Measurements from ENCODE around the gene PPP3CA. TPM values are rescaled to one million over a fixed set of nuclear protein-coding genes. Genes with fewer than 3 reads are reported as not detected.

PPP3CA gene
- total RNA-seq, 1 experiment from 2014 or later, result 133 TPM

DNA sequence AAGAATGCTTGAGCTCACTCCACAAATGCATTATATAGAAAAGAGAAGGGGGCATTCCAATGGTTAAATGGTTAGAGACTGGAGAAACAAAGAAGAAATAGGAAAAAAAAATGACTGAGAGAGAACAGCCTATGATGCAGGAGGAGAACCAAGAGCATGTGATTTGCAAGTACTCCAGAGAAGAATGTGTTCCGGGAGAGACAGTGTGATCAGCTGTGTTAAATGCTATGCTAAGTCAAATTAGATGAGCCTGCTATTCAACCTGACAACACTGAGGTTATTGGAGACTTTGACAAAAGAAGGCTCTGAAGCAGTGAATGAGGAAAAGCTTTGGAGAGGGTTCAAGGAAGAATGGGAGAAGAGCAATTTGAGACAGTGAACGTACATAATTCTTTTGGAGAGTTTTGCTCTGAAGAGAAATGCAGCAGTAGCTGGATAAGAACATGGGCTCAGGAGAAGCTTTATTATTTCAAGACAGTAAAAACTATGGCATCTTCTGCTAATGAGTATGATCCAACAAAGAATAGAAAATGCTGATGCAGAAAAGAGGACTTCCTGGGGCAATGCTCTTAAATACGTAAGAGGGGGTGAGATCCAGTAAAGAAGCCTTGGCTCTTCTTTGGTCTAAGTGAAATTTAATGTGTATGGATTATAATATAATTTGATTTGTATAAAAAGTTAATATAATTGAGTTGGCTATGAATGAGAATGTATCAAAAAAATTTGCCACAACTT is 66.3 kb downstream of the PPP3CA start:
- ChIA-PET CTCF (no interaction called here), POLR2A (interaction anchor here (1.0 kb wide), 1 partner anchor 10 kb away, joined by 3 read pairs; no protein-coding TSS in a partner anchor), RAD21 (ENCODE audit: low non-redundant PET in 1 of 2, low total read pairs in 2 of 2, uncharacterized antibody in 2 of 2, unreplicated experiment in 2 of 2) (no interaction called here)
- BruUV-seq (replicated peaks), result no TSS peak
- no peak overlapping the region for H3K27ac ChIP-seq (ENCODE audit: low read depth, low read length)
- H3K27me3 ChIP-seq (ENCODE audit: insufficient read depth, low read length), result no peaks in the 10 kb centered on the region
- H3K36me3 ChIP-seq (ENCODE audit: control insufficient read depth in 1 of 2, insufficient read depth in 2 of 2, low read length in 2 of 2), result no peaks in the 10 kb centered on the region
- no peaks in the 10 kb centered on the region for H4K20me1 ChIP-seq (ENCODE audit: insufficient read depth)
- intact Hi-C loops (cut with micrococcal nuclease), result no loop called here
- ATAC-seq, result no peak
- no peaks in the 10 kb centered on the region for H3K9me2 ChIP-seq (ENCODE audit: insufficient read depth)
- no peak for DNase-seq (ENCODE audit: low read depth, low spot score)
- H3K9ac ChIP-seq (ENCODE audit: low read length), result no peak overlapping the region
- H3K4me1 ChIP-seq (ENCODE audit: control insufficient read depth in 1 of 2, insufficient read depth in 2 of 2, low read length in 2 of 2), result peaks cover 4 to 11% of the 10 kb centered on the region in 2 experiments; a peak in 3 of 4 replicates
- H3K4me2 ChIP-seq (ENCODE audit: low read length), result no peak overlapping the region
- no peaks in the 10 kb centered on the region for H3K9me3 ChIP-seq (ENCODE audit: control insufficient read depth in 1 of 2, insufficient read depth in 1 of 2, low read depth in 1 of 2, low read length in 2 of 2)
- H3K4me3 ChIP-seq (replicated peaks in 1 of 2; ENCODE audit: low read depth in 1 of 2, low read length in 2 of 2), result no peak overlapping the region
- TF ChIP-seq, protein P1, sequence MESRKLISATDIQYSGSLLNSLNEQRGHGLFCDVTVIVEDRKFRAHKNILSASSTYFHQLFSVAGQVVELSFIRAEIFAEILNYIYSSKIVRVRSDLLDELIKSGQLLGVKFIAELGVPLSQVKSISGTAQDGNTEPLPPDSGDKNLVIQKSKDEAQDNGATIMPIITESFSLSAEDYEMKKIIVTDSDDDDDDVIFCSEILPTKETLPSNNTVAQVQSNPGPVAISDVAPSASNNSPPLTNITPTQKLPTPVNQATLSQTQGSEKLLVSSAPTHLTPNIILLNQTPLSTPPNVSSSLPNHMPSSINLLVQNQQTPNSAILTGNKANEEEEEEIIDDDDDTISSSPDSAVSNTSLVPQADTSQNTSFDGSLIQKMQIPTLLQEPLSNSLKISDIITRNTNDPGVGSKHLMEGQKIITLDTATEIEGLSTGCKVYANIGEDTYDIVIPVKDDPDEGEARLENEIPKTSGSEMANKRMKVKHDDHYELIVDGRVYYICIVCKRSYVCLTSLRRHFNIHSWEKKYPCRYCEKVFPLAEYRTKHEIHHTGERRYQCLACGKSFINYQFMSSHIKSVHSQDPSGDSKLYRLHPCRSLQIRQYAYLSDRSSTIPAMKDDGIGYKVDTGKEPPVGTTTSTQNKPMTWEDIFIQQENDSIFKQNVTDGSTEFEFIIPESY (IDR thresholded peaks at IDR 0.05; ENCODE audit: extremely low read depth, insufficient replicate concordance, low read length), result no peak
- no peak for TF ChIP-seq EZH2phosphoT487 (IDR thresholded peaks at IDR 0.05; ENCODE audit: borderline replicate concordance)
- TF ChIP-seq, protein P2, sequence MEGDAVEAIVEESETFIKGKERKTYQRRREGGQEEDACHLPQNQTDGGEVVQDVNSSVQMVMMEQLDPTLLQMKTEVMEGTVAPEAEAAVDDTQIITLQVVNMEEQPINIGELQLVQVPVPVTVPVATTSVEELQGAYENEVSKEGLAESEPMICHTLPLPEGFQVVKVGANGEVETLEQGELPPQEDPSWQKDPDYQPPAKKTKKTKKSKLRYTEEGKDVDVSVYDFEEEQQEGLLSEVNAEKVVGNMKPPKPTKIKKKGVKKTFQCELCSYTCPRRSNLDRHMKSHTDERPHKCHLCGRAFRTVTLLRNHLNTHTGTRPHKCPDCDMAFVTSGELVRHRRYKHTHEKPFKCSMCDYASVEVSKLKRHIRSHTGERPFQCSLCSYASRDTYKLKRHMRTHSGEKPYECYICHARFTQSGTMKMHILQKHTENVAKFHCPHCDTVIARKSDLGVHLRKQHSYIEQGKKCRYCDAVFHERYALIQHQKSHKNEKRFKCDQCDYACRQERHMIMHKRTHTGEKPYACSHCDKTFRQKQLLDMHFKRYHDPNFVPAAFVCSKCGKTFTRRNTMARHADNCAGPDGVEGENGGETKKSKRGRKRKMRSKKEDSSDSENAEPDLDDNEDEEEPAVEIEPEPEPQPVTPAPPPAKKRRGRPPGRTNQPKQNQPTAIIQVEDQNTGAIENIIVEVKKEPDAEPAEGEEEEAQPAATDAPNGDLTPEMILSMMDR (IDR thresholded peaks at IDR 0.05 in 2 of 3, conservative IDR thresholded peaks at IDR 0.05 in 1 of 3; ENCODE audit: borderline replicate concordance in 1 of 3, insufficient read depth in 1 of 3, low read depth in 2 of 3, low read length in 2 of 3), result no peak
- TF ChIP-seq ZNF274 (IDR thresholded peaks at IDR 0.05; ENCODE audit: low read depth, low read length), result no peak
- TF ChIP-seq SIN3A (IDR thresholded peaks at IDR 0.05; ENCODE audit: low read depth), result no peak
- no peak for TF ChIP-seq SP1 (IDR thresholded peaks at IDR 0.05; ENCODE audit: low read depth)
- TF ChIP-seq YY1 (IDR thresholded peaks at IDR 0.05; ENCODE audit: extremely low read depth, insufficient replicate concordance, low read depth, low read length), result no peak
- TF ChIP-seq CBX3 (IDR thresholded peaks at IDR 0.05; ENCODE audit: low read depth), result no peak
- TF ChIP-seq, protein P3, sequence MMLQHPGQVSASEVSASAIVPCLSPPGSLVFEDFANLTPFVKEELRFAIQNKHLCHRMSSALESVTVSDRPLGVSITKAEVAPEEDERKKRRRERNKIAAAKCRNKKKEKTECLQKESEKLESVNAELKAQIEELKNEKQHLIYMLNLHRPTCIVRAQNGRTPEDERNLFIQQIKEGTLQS (IDR thresholded peaks at IDR 0.05), result no peak
- no peak for TF ChIP-seq SRF (IDR thresholded peaks at IDR 0.05; ENCODE audit: low read depth)
- no peak for TF ChIP-seq ZFX (IDR thresholded peaks at IDR 0.05)
- no peak for TF ChIP-seq FOSL1 (IDR thresholded peaks at IDR 0.05; ENCODE audit: low read depth)
- no peak for TF ChIP-seq CEBPB (IDR thresholded peaks at IDR 0.05; ENCODE audit: low read depth)
- TF ChIP-seq EZH2 (IDR thresholded peaks at IDR 0.05), result no peak
- TF ChIP-seq RAD21 (IDR thresholded peaks at IDR 0.05; ENCODE audit: low read depth), result no peak
- TF ChIP-seq, protein P4, sequence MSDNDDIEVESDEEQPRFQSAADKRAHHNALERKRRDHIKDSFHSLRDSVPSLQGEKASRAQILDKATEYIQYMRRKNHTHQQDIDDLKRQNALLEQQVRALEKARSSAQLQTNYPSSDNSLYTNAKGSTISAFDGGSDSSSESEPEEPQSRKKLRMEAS (IDR thresholded peaks at IDR 0.05), result no peak
- no peak for TF ChIP-seq EGR1 (IDR thresholded peaks at IDR 0.05; ENCODE audit: low read depth)
- peaks cover 73% of the 10 kb centered on the region for H3K79me2 ChIP-seq (ENCODE audit: insufficient read depth, low read length)
- H2AFZ ChIP-seq (ENCODE audit: low read depth, low read length, poor library complexity, severe bottlenecking), result no peak overlapping the region

Data from HCT116 (cell line).